MCF 10A (cell line): ENCODE results near the gene TRPV5. TPM values are rescaled to one million over a fixed set of nuclear protein-coding genes. Genes with fewer than 3 reads are reported as not detected.

Experiments used
- BruUV-seq: library from RNA; stranded (reverse); fragments of 400-500 nt; replicated peaks from 2 replicates; lab custom pipeline; 2021; lab: Mats Ljungman, UMichigan
- CTCF ChIA-PET: fragments of 300-600 bp; sonication (Branson Sonifier 250); formaldehyde crosslinking; extraction: SDS; loops from one replicate; lab custom pipeline; 2021; ENCODE audit warnings: antibody characterized with exemption, inconsistent platforms; lab: Yijun Ruan, JAX
- POLR2A ChIA-PET: fragments of 300-600, 350-650 bp; sonication (Branson Sonifier 250); formaldehyde crosslinking; extraction: SDS; loops from one replicate; lab custom pipeline; 2020; ENCODE audit warnings: antibody characterized with exemption, inconsistent platforms; lab: Yijun Ruan, JAX
- DNase-seq: peaks from one replicate; pipeline ENCODE4 v3.0.0-alpha.2; 2018; ENCODE audit not compliant: unreplicated experiment
- H3K27ac Mint-ChIP-seq: one replicate; pipeline ENCODE4 v1.8.0; 2022; ENCODE audit warnings: mild to moderate bottlenecking, low read depth, mixed read lengths; ENCODE audit not compliant: unreplicated experiment
- H3K27me3 Mint-ChIP-seq: one replicate; pipeline ENCODE4 v1.8.0; 2022; ENCODE audit warnings: mixed read lengths; ENCODE audit not compliant: insufficient read depth, unreplicated experiment
- H3K36me3 Mint-ChIP-seq: one replicate; pipeline ENCODE4 v1.8.0; 2022; ENCODE audit warnings: mild to moderate bottlenecking, moderate library complexity, mixed read lengths; ENCODE audit not compliant: insufficient read depth, unreplicated experiment
- H3K4me1 Mint-ChIP-seq: one replicate; pipeline ENCODE4 v1.8.0; 2022; ENCODE audit warnings: mixed read lengths; ENCODE audit not compliant: insufficient read depth, unreplicated experiment
- H3K4me3 Mint-ChIP-seq: one replicate; pipeline ENCODE4 v1.8.0; 2022; ENCODE audit warnings: mild to moderate bottlenecking, moderate library complexity, mixed read lengths; ENCODE audit not compliant: unreplicated experiment
- H3K9me3 Mint-ChIP-seq: one replicate; pipeline ENCODE4 v1.8.0; 2022; ENCODE audit warnings: mixed read lengths; ENCODE audit not compliant: unreplicated experiment
- intact Hi-C: fragments of 100-400 bp; cut with micrococcal nuclease; formaldehyde crosslinking; loops from 2 replicates; pipeline ENCODE4 v1.14.1; 2022
- total RNA-seq: library from RNA; stranded (reverse); gene quantifications from 2 replicates; pipeline ENCODE4 v1.2.3, GENCODE V29; 2022
- TF ChIP-seq, protein P1 (sequence below): fragments of 200-600 bp; IDR thresholded peaks from one replicate; pipeline ENCODE4 v1.8.0; 2022; ENCODE audit warnings: antibody characterized with exemption, mild to moderate bottlenecking; ENCODE audit not compliant: unreplicated experiment

TRPV5 gene
- total RNA-seq, 1 experiment from 2014 or later = not detected

GRCh38 chr7:142913051-142913450, 20.5 kb downstream of the TRPV5 start:
- intact Hi-C loops = no loop called here
- ChIA-PET POLR2A (no interaction called here), CTCF (interaction anchor here (0.5 to 0.9 kb wide), 2 partner anchors 20 to 33 kb away, joined by 3 read pairs; no protein-coding TSS in a partner anchor)
- no peaks in the 10 kb centered on the region for H3K4me1 Mint-ChIP-seq
- H3K36me3 Mint-ChIP-seq = no peaks in the 10 kb centered on the region
- TF ChIP-seq, protein P1, sequence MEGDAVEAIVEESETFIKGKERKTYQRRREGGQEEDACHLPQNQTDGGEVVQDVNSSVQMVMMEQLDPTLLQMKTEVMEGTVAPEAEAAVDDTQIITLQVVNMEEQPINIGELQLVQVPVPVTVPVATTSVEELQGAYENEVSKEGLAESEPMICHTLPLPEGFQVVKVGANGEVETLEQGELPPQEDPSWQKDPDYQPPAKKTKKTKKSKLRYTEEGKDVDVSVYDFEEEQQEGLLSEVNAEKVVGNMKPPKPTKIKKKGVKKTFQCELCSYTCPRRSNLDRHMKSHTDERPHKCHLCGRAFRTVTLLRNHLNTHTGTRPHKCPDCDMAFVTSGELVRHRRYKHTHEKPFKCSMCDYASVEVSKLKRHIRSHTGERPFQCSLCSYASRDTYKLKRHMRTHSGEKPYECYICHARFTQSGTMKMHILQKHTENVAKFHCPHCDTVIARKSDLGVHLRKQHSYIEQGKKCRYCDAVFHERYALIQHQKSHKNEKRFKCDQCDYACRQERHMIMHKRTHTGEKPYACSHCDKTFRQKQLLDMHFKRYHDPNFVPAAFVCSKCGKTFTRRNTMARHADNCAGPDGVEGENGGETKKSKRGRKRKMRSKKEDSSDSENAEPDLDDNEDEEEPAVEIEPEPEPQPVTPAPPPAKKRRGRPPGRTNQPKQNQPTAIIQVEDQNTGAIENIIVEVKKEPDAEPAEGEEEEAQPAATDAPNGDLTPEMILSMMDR = no peak
- no peaks in the 10 kb centered on the region for H3K9me3 Mint-ChIP-seq
- BruUV-seq = no TSS peak
- H3K27me3 Mint-ChIP-seq = peaks cover 90% of the 10 kb centered on the region
- DNase-seq = no peak
- no peak overlapping the region for H3K27ac Mint-ChIP-seq
- H3K4me3 Mint-ChIP-seq = no peak overlapping the region

- no peak for DNase-seq
- Mint-ChIP-seq H3K4me3 (no peak overlapping the region), H3K27me3 (peaks cover 85% of the 10 kb centered on the region), H3K27ac (no peak overlapping the region), H3K4me1 (no peaks in the 10 kb centered on the region), H3K9me3 (no peaks in the 10 kb centered on the region), H3K36me3 (no peaks in the 10 kb centered on the region)
- ChIA-PET POLR2A (no interaction called here), CTCF (interaction anchor here (0.5 to 3.6 kb wide), 10 partner anchors 9 to 1036 kb away, joined by 3 to 37 read pairs (median 4); partner anchors contain the start of gene EPHB6)
- intact Hi-C loops = no loop called here
- BruUV-seq = no TSS peak
- TF ChIP-seq, protein P1 = no peak
Observed at GRCh38 chr7:142910481-142910880, 23.1 kb downstream of the TRPV5 start.

- Mint-ChIP-seq H3K4me1 (no peaks in the 10 kb centered on the region), H3K4me3 (no peak overlapping the region), H3K9me3 (no peaks in the 10 kb centered on the region), H3K27me3 (peaks cover 81% of the 10 kb centered on the region), H3K27ac (no peak overlapping the region), H3K36me3 (no peaks in the 10 kb centered on the region)
- POLR2A ChIA-PET = no interaction called here
- no peak for DNase-seq
- TF ChIP-seq, protein P1 = no peak
- BruUV-seq = no TSS peak
- intact Hi-C loops = no loop called here
- CTCF ChIA-PET = interaction anchor here (0.5 to 3.6 kb wide), 13 partner anchors 9 to 280 kb away, joined by 3 to 37 read pairs (median 4); partner anchors contain the start of gene EPHB6
Observed at GRCh38 chr7:142910031-142910433, 23.5 kb downstream of the TRPV5 start.

- Mint-ChIP-seq H3K4me1 (no peaks in the 10 kb centered on the region), H3K36me3 (no peaks in the 10 kb centered on the region), H3K27me3 (peaks cover 73% of the 10 kb centered on the region), H3K27ac (no peak overlapping the region), H3K4me3 (no peak overlapping the region), H3K9me3 (no peaks in the 10 kb centered on the region)
- CTCF ChIA-PET = interaction anchor here (0.7 to 3.6 kb wide), 14 partner anchors 8 to 100 kb away, joined by 3 to 37 read pairs (median 4); partner anchors contain the start of gene EPHB6
- BruUV-seq = no TSS peak
- intact Hi-C loops = loop anchor here (2.0 to 5.0 kb wide), 2 partner anchors 93 to 306 kb away; no protein-coding TSS in a partner anchor
- peak; percentile 46 for DNase-seq
- TF ChIP-seq, protein P1 = peak; percentile 29
- POLR2A ChIA-PET = no interaction called here
Observed at GRCh38 chr7:142908921-142909890, 24.3 kb downstream of the TRPV5 start.
